ENCODE results near the gene RPS6KB1.
"Not testable (repeated sequence)": the region's sequence is repeated elsewhere in the genome, so short reads cannot be mapped to it uniquely, and the experiment has no call there.

RPS6KB1 gene

DNA sequence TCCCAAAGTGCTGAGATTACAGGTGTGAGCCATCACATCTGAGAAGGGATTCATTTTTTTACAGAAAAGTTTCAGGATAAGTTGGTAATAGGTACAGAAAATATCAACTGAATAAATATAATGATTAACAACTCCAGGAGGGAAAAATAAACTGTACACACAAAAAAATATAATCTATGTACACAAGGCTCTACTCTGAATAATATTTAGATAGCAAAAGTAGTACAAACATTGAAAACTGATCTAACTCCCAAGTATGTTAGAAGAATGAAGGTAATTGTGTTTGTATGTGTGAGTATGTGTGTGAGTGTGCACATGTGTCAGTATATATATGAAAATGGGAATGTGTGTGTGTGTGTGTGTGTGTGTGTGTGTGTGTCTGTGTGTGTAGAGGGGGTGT, 20.6 kb upstream of the RPS6KB1 start:
- no peak for DNase-seq

GRCh38 chr17:59873414-59873813, 19.5 kb upstream of the RPS6KB1 start:
- not testable (repeated sequence) for DNase-seq

DNA sequence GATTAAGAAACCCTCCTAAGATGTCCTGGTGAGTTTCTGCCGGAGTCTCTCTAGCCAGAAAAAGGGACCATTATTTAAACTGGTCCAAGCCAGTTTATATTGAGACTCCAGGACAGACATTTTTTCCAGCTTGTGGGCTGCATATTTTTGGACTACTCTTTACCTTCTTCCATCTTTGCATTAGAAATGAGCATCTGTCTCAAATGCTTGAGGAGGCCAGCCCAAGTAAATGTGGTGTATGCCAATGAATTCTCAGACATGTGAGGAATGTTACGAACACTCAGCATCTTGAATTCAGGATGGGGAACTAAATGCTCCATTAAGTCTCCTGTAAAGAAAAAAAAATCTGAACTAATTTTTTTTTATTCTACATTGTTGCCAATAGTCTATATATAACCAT, 18.5 kb upstream of the RPS6KB1 start:
- DNase-seq, result no peak

- no peak for DNase-seq
These were observed 16.8 kb upstream of the RPS6KB1 start for GRCh38 chr17:59876107-59876506.

DNA sequence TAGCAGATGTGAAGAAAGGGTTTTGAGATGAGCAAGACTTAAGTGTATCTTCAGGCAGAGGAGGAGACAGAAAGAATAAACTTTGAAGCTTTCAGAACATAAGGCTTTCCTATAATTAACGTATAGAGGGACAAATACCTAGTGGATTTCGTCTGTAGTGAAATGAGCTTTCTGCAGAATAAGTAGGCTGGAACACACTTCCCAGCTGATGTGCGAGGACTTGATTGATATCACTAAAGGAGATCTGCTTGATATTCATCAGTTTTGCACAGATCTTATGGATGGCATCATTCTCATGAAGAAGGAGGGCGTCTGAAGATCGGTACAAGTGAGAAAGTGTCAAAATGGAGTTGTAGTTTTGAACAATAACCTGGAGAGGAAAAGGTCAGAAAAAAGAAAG, 15.0 kb upstream of the RPS6KB1 start:
- no peak for DNase-seq

GRCh38 chr17:59878624-59879023, 14.3 kb upstream of the RPS6KB1 start:
- no peak for DNase-seq

DNA sequence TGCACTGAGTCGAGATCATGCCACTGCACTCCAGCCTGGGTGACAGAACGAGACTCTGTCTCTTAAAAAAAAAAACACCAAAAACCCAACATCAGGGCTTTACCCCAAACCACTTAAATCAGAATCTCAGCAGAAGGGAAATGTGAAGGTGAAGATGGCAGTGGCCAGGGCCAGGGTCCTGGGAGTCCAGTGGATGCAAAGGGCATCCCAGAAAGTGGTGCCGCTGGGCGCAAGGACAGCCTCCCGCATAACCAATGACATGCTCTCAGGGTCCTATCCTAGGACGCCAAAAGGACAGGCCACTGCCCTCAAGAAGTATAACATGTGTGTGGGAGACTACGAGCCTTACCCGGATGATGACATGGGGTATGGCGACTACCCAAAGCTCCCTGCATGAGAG, 8.1 kb upstream of the RPS6KB1 start:
- no peak for DNase-seq

DNA sequence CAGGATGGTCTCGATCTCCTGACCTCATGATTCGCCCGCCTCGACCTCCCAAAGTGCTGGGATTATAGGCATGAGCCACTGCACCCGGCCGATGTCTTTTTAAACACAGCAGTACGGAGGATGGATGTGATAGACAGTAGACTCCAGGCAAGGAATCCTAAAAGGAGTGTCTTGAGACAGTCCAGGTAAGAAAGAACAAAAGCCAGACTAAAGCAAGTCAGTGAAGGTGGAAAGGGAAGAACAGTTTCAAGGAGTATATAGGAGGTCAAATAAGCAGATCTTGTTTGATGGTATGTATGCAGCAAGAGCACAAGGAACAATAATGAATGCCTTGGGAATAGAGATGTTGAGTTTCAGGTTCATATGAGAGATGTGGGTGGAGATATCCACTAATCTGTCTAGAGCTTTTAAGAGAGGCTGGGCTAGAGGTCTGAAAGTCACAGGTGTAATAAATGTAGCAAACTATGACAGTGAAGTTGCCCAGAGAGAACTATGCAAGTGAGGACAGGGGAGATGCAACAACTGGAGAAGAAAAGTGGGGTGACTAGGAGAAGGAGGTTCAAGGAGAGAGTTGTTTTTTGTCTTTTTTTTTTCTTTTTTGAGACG, 4.7 kb upstream of the RPS6KB1 start:
- no peak for DNase-seq

- no peak for DNase-seq
These were observed 2.2 kb upstream of the RPS6KB1 start for GRCh38 chr17:59890720-59891119.

DNA sequence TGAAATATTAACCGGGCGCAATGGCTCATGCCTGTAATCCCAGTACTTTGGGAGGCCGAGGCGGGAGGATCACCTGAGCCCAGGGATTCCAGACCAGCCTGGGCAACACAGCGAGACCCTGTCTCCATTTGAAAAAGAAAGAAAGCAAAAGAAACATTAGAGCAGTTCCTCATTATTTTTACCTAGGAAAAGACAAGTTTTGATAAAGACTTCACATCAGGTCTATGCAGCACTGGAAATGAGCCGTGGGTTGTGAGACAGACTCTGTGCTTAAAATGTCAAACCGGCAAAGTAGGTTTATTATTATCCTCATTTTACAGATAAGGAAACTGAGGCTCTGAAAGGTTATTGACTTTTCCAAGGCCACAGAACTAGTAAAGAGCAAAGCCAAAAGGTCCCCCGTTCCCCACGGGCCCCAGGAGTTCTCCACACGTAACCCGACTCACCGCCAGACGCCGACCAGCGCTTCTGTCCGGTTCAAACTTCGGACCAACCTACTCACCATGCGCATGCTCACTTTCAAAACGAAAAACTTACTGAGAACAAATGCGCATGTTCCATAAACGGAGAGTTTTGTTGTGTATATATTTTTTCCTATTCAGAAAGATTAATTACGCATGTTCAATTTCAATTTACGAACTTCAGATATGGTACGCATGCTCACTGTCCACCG, 534 bp upstream of the RPS6KB1 start:
- DNase-seq, result no peak

DNA sequence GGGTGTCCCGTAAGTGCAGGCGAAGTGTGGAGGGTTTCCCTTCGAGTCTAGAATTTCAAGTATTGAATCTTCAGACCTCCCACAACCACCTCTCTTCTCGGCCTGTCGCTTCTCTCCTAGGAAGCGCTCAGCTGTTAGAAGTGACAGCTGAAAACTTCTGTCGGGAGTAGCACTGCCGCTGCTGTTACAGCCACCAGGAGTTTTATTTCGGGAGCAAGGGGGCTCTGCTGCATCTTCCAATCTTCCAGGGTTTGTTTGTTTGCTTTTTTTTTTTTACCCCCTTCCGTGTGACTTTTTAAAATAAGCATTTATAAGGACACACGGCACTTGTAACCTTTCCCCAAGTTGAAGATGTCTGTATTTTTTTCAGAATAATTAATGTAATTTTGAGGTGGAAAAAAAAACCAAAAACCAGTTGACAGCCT, 767 bp downstream of the RPS6KB1 start:
- DNase-seq, result peak; percentile 65

DNA sequence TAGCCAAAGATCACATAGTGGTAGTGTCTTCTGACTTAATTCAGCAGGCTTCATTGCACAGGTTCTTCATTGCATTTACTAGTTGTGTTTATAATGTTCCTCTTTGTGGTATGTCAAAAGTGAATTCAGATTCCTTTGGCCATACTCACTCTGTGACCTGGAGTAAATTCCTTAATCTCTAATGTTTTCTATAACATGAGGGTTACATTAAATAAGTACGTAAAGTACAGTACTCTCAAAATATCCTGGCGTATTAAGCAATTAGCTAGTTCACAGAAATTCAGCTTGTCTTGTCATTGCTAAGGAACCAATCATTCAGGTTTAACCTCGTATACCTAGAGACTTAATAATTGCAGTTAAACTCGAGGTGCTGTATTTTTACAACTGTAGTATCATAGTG, 4.2 kb downstream of the RPS6KB1 start:
- DNase-seq, result no peak

- DNase-seq, result no peak
These were observed 6.2 kb downstream of the RPS6KB1 start for GRCh38 chr17:59899099-59899498.

DNA sequence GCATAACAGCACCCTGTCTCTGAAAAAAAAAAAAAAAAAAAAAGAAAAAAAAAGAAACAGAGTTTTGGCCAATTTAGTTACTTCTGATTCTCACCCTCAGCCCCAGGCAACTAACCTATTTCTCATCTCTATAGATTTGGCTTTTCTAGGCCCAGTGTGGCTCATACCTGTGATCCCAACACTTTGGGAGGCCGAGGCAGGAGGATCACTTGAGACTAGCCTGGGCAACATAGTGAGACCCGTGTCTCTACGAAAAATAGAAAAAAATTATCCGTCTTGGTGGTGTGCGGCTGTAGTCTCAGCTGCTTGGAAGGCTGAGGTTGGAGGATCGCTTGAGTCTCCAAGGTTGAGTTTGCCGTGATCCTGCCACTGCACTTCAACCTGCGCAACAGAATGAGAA, 8.7 kb downstream of the RPS6KB1 start:
- no peak for DNase-seq

- no peak for DNase-seq
These were observed 10.5 kb downstream of the RPS6KB1 start for GRCh38 chr17:59903455-59903854.

- DNase-seq, result no peak
These were observed 14.5 kb downstream of the RPS6KB1 start for GRCh38 chr17:59907467-59907866.

DNA sequence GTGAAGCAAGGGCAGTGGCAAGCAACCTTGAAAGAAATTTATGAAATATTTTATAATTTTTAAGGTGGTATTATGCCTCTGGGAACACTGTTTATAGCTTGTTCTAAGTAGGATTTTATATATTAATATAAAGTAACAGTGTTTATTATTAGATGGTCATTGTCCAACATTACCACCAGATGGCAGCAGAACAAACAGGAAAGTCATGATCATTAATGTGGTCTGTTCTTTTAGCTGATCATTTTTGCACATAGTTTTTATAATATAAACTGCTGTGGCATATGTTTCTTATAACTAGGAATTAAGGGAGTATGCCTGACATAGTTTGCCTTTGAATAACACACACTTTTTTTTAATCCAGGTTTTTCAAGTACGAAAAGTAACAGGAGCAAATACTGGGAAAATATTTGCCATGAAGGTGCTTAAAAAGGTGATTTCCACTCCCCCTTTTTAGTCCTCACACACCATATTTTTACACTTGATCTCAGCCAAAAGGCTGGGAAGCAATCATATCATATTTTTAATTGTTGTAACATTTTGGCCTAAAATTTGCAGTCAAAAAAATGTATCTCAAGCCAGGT, 21.4 kb downstream of the RPS6KB1 start:
- DNase-seq, result peak; percentile 73

GRCh38 chr17:59916446-59916845, 23.5 kb downstream of the RPS6KB1 start:
- DNase-seq, result no peak

DNA sequence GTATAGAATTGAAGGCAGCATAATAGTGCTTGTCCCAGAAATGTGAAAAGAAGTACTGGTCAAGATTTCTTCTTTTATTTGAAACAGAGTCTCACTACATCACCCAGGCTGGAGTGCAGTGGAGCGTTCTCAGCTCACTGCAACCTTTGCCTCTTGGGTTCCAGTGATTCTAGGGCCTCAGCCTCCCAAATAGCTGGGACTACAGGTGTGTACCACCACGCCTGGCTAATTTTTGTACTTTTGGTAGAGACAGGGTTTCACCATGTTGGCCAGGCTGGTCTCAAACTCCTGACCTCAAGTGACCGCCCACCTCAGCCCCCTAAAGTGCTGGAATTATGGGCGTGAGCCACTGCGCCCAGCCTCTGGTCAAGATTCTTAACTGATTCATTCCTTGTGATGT, 27.7 kb downstream of the RPS6KB1 start:
- DNase-seq, result not testable (repeated sequence)

- DNase-seq, result not testable (repeated sequence)
These were observed 37.2 kb downstream of the RPS6KB1 start for GRCh38 chr17:59930121-59930520.

DNA sequence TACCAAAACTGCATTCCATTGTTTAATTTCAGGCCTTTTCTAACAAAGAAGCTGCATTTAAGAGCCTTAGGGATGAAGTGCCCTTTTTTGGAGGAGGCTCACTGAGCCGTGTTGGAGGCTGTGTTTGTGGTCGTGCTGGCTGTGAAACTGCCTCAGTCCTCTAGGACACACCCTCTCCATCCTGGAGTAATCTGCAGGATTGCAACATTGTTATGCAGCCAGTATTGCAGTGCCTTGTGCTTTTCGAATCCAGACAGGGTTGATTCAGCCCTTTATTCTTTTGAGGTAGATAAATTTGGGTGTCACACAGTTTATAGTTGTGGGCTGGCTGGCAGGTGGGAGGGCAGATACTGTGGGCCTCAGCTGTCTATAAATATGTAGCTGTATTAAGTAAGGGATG, 37.8 kb downstream of the RPS6KB1 start:
- not testable (repeated sequence) for DNase-seq

DNA sequence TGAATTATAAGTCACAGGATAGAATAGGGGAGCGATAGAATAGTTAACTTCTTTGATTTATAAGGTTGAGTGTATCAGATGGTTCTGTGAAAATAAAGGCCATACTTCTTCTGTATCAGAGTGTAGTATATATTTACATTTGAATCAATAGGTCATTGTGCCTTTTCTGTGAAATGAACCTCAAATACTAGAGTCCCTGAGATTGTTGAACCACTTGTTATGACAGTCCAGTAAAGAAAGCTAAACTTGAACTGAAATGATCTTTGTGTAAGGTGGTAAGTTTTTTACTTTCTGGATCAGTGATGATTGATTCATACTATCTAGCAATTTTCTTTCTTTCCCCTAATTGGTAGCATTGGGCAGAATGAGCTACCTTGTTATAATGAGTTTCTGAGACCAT, 40.4 kb downstream of the RPS6KB1 start:
- DNase-seq, result not testable (repeated sequence)

GRCh38 chr17:59940697-59941096, 47.8 kb downstream of the RPS6KB1 start:
- DNase-seq, result not testable (repeated sequence)

DNA sequence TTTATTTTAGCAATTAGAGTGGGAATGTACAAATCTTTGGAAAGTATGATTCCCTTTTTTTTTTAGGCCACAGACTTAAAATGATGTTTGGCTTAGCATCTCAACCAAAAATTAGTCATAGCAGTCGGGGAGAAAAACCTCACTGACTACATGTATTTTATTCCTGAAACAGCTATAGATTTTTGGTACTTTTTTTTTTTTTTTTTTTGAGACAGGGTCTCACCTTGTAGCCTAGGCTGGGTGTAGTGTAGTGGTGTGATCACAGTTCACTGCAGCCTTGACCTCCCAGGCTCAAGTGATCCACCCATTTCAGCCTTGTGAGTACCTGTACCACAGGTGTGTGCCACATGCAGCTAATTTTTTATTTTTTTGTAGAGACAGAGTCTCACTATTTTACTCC, 48.2 kb downstream of the RPS6KB1 start:
- DNase-seq, result no peak

DNA sequence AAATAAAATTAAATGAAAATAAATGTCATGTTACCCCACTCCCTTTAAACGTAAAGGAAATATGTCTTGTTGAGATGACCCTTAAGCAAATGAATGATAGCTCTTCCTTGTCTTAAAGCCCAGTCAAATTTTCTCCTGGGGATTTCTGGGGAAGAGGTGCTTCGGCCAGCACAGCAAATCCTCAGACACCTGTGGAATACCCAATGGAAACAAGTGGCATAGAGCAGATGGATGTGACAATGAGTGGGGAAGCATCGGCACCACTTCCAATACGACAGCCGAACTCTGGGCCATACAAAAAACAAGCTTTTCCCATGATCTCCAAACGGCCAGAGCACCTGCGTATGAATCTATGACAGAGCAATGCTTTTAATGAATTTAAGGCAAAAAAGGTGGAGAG, 53.5 kb downstream of the RPS6KB1 start:
- DNase-seq, result not testable (repeated sequence)
